ENCODE data around the gene CASK.

CASK gene

DNA sequence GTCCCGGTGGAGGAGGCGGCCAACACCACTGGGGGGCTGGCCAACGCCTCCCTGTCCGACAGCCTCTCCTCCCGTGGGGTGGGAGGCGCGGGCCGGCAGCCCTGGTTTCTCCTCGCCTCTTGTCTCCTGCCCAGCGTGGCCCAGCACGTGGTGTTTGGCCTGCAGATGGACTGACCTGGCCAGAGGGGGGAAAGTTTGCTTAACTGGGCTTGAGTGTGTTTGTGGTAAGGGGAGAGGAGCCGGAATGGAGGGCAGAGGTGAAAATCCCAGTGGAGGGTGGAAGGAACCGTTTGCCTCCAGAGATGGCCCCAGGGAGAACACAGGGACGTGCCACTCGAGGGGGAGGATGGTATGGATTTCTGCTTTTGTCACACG is 448.6 kb downstream of the CASK start:
- TF ChIP-seq, protein P1, sequence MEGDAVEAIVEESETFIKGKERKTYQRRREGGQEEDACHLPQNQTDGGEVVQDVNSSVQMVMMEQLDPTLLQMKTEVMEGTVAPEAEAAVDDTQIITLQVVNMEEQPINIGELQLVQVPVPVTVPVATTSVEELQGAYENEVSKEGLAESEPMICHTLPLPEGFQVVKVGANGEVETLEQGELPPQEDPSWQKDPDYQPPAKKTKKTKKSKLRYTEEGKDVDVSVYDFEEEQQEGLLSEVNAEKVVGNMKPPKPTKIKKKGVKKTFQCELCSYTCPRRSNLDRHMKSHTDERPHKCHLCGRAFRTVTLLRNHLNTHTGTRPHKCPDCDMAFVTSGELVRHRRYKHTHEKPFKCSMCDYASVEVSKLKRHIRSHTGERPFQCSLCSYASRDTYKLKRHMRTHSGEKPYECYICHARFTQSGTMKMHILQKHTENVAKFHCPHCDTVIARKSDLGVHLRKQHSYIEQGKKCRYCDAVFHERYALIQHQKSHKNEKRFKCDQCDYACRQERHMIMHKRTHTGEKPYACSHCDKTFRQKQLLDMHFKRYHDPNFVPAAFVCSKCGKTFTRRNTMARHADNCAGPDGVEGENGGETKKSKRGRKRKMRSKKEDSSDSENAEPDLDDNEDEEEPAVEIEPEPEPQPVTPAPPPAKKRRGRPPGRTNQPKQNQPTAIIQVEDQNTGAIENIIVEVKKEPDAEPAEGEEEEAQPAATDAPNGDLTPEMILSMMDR (conservative IDR thresholded peaks at IDR 0.05; ENCODE audit: low read length) = no peak
- H3K4me3 ChIP-seq (ENCODE audit: low read length) = no peak overlapping the region
- no peak for DNase-seq (ENCODE audit: low read depth)

DNA sequence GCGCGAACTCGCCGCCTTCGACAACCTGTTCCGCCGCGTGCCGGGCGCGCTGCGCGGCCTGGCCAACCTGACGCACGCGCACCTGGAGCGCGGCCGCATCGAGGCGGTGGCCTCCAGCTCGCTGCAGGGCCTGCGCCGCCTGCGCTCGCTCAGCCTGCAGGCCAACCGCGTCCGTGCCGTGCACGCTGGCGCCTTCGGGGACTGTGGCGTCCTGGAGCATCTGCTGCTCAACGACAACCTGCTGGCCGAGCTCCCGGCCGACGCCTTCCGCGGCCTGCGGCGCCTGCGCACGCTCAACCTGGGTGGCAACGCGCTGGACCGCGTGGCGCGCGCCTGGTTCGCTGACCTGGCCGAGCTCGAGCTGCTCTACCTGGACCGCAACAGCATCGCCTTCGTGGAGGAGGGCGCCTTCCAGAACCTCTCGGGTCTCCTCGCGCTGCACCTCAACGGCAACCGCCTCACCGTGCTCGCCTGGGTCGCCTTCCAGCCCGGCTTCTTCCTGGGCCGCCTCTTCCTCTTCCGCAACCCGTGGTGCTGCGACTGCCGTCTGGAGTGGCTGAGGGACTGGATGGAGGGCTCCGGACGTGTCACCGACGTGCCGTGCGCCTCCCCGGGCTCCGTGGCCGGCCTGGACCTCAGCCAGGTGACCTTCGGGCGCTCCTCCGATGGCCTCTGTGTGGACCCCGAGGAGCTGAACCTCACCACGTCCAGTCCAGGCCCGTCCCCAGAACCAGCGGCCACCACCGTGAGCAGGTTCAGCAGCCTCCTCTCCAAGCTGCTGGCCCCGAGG is 449.2 kb downstream of the CASK start:
- TF ChIP-seq, protein P1 (conservative IDR thresholded peaks at IDR 0.05; ENCODE audit: low read length) = no peak
- DNase-seq (ENCODE audit: low read depth) = no peak
- no peak overlapping the region for H3K4me3 ChIP-seq (ENCODE audit: low read length)

- no peak for DNase-seq (ENCODE audit: low read depth)
- TF ChIP-seq, protein P1 (conservative IDR thresholded peaks at IDR 0.05; ENCODE audit: low read length) = no peak
- no peak overlapping the region for H3K4me3 ChIP-seq (ENCODE audit: low read length)
These were observed 451.0 kb downstream of the CASK start for GRCh38 chrX:41472231-41472815.

GRCh38 chrX:41471786-41472185 is 451.6 kb downstream of the CASK start:
- no peak overlapping the region for H3K4me3 ChIP-seq (ENCODE audit: low read length)
- no peak for DNase-seq (ENCODE audit: low read depth)
- TF ChIP-seq, protein P1 (conservative IDR thresholded peaks at IDR 0.05; ENCODE audit: low read length) = no peak

DNA sequence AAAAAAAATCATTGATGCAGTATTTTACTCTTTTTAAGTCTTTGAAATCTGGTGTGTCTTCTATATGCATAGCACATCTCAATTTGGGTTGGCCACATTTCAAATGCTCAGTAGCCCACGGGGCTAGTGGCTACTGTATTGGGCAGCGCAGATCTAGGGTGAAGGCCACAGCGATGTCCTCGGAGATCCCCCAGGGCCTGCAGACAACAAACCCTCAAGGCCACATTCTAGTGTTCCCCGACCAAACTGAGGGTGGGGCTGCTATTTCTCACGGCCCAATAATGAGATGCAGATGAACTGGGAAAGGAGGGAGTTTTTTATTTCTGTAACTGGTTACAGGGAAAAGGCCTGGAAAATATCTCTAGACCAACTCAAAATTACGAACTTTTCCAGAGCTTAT is 452.6 kb downstream of the CASK start:
- no peak overlapping the region for H3K4me3 ChIP-seq (ENCODE audit: low read length)
- DNase-seq (ENCODE audit: low read depth) = no peak
- TF ChIP-seq, protein P1 (conservative IDR thresholded peaks at IDR 0.05; ENCODE audit: low read length) = no peak

DNA sequence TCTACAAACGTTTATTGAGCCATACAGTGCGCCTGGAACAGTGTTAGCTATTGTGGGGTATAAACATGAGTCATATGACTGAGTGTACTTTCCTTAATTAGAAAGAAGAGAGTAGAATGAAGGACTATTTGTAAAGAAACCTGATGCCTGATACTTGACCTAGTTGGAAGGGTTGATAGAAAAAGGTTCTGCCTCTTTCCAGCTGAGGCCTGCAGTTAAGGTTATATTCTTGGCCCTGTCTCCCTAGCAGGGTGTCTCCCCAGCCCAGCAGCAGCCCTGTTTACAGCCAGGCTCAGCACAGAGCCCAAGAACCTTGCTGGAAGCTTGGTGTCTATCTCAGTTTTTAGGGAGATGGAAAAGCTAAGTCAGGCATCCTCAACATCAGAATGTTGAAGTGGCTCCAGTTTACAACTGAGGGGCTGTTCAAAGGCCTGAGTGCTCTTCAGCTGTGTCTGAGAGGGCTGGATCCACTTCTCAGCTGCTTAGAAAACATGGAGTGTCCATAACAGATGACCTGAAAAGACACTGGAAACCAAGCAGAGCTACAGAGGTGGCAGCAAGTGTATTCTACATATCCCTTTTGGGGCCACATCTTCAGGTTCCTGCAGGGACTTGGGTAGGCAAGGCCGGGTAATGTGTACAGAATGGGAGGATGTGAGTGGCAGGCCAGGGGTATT is 454.6 kb downstream of the CASK start:
- no peak overlapping the region for H3K4me3 ChIP-seq (ENCODE audit: low read length)
- TF ChIP-seq, protein P1 (conservative IDR thresholded peaks at IDR 0.05; ENCODE audit: low read length) = no peak
- no peak for DNase-seq (ENCODE audit: low read depth)
